Peyer's patch (tissue), 4 donors: ENCODE results near the gene PTPRF. TPM values are rescaled to one million over a fixed set of nuclear protein-coding genes. Genes with fewer than 3 reads are reported as not detected.

Experiments
- DNase-seq, 3 donors: peaks; one replicate each; pipeline ENCODE4 v3.0.0-alpha.2; 2017 to 2019
- H3K27ac ChIP-seq, 4 donors: fragments of 200-600 bp; sonication (generic); one replicate each; pipeline ENCODE4 v1.5.1; 2016 to 2019
- H3K27me3 ChIP-seq, 2 donors: fragments of 200-600 bp; sonication (generic); one replicate each; pipeline ENCODE4 v1.5.1; 2019
- H3K36me3 ChIP-seq, 3 donors: fragments of 200-600 bp; sonication (generic); one replicate each; pipeline ENCODE4 v1.5.1; 2016 to 2019
- H3K4me1 ChIP-seq, 4 donors: fragments of 200-600 bp; sonication (generic); one replicate each; pipeline ENCODE4 v1.5.1; 2016 to 2019
- H3K4me3 ChIP-seq, 4 donors: fragments of 200-600 bp; sonication (generic); 1 replicate in 3 of 4; 2 replicates in 1 of 4; pipeline ENCODE4 v1.5.1; 2016 to 2019; ENCODE audit warnings: mild to moderate bottlenecking in 1 of 4
- H3K9me3 ChIP-seq, 4 donors: fragments of 200-600 bp; sonication (generic); one replicate each; pipeline ENCODE4 v1.5.1; 2016 to 2019; ENCODE audit warnings: mild to moderate bottlenecking in 1 of 4
- CTCF ChIP-seq, 6 experiments: fragments of 450-650 bp in 4 of 6; fragments of 200-600 bp in 2 of 6; sonication (generic) in 1 of 6; IDR thresholded peaks; one replicate each; pipeline ENCODE4 v1.5.1; 2017 to 2019; ENCODE audit warnings: antibody characterized with exemption in 6 of 6, mild to moderate bottlenecking in 3 of 6, moderate library complexity in 1 of 6
- POLR2A ChIP-seq, 2 donors: fragments of 450-650 bp; IDR thresholded peaks; one replicate each; pipeline ENCODE4 v1.5.1; 2017; ENCODE audit warnings: antibody characterized with exemption in 2 of 2, mild to moderate bottlenecking in 2 of 2, moderate library complexity in 2 of 2
- total RNA-seq, 4 donors: library from RNA; depleted of rRNA; stranded (reverse); fragments of >200 nt; gene quantifications; one replicate each; pipeline ENCODE4 v1.1.0, GENCODE V29; 2016

PTPRF gene
- total RNA-seq, 4 donors from 2014 or later, result 149 to 613 (median 528) TPM

- TF ChIP-seq POLR2A (IDR thresholded peaks at IDR 0.05) (no peak), CTCF (IDR thresholded peaks at IDR 0.05) (no peak)
- no peak for DNase-seq
- H3K27ac ChIP-seq, result peak overlapping the region in 2 of 4 donors; percentile 65 to 88
- no peaks in the 10 kb centered on the region for H3K4me1 ChIP-seq
- no peaks in the 10 kb centered on the region for H3K36me3 ChIP-seq
- H3K4me3 ChIP-seq, result no peak overlapping the region
- no peaks in the 10 kb centered on the region for H3K27me3 ChIP-seq
- no peaks in the 10 kb centered on the region for H3K9me3 ChIP-seq
These were observed 8.3 kb upstream of the PTPRF start for GRCh38 chr1:43522431-43522775.

- TF ChIP-seq POLR2A (IDR thresholded peaks at IDR 0.05), result no peak
- H3K36me3 ChIP-seq, result no peaks in the 10 kb centered on the region
- peak in 2 of 3 donors; percentile 77 to 89 for DNase-seq
- no peak overlapping the region for H3K4me3 ChIP-seq
- no peaks in the 10 kb centered on the region for H3K4me1 ChIP-seq
- H3K9me3 ChIP-seq, result no peaks in the 10 kb centered on the region
- H3K27ac ChIP-seq, result peak overlapping the region in 2 of 4 donors; percentile 65 to 88
- no peaks in the 10 kb centered on the region for H3K27me3 ChIP-seq
These were observed 7.8 kb upstream of the PTPRF start for GRCh38 chr1:43522776-43523480.

DNA sequence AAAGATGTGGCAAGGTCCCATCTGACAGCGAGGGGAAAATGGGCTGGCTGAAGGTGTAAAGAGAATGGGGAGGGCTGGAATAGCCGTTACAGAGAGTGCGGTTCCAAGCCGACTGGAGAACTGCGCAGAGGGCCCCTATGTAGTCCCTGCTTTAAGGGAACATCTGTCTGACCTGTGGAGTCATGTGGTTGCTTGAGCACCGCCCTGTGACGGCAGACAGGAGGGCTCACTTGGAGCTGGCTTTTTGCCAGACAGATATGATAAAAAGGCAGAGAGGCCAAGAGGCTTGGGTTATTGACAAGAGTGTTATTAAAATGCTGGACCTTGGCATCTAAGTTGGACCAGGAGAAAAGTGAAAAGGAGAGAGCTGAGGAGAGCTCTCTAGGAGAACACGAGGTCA is 5.9 kb upstream of the PTPRF start:
- H3K27ac ChIP-seq, result peak overlapping the region in 3 of 4 donors; percentile 55 to 95 (median 69)
- peak in 2 of 3 donors; percentile 84 to 87 for DNase-seq
- no peaks in the 10 kb centered on the region for H3K9me3 ChIP-seq
- H3K36me3 ChIP-seq, result no peaks in the 10 kb centered on the region
- H3K4me1 ChIP-seq, result peaks cover 0 to 9% (median 0%) of the 10 kb centered on the region in 4 donors
- no peaks in the 10 kb centered on the region for H3K27me3 ChIP-seq
- peak overlapping the region in 2 of 4 donors; percentile 22 to 29 for H3K4me3 ChIP-seq
- TF ChIP-seq CTCF (IDR thresholded peaks at IDR 0.05) (peak in 1 of 6 experiments; percentile 3), POLR2A (IDR thresholded peaks at IDR 0.05) (peak; percentile 57 to 93)

GRCh38 chr1:43526002-43526401 is 4.7 kb upstream of the PTPRF start:
- no peaks in the 10 kb centered on the region for H3K36me3 ChIP-seq
- H3K27me3 ChIP-seq, result no peaks in the 10 kb centered on the region
- TF ChIP-seq CTCF (IDR thresholded peaks at IDR 0.05), result no peak
- TF ChIP-seq POLR2A (IDR thresholded peaks at IDR 0.05), result no peak
- H3K9me3 ChIP-seq, result no peaks in the 10 kb centered on the region
- peak overlapping the region in 1 of 4 donors; percentile 6 for H3K4me3 ChIP-seq
- DNase-seq, result peak in 1 of 3 donors; percentile 46
- H3K27ac ChIP-seq, result peak overlapping the region in 2 of 4 donors; percentile 58 to 69
- peaks cover 0 to 14% (median 3%) of the 10 kb centered on the region in 4 donors for H3K4me1 ChIP-seq

DNA sequence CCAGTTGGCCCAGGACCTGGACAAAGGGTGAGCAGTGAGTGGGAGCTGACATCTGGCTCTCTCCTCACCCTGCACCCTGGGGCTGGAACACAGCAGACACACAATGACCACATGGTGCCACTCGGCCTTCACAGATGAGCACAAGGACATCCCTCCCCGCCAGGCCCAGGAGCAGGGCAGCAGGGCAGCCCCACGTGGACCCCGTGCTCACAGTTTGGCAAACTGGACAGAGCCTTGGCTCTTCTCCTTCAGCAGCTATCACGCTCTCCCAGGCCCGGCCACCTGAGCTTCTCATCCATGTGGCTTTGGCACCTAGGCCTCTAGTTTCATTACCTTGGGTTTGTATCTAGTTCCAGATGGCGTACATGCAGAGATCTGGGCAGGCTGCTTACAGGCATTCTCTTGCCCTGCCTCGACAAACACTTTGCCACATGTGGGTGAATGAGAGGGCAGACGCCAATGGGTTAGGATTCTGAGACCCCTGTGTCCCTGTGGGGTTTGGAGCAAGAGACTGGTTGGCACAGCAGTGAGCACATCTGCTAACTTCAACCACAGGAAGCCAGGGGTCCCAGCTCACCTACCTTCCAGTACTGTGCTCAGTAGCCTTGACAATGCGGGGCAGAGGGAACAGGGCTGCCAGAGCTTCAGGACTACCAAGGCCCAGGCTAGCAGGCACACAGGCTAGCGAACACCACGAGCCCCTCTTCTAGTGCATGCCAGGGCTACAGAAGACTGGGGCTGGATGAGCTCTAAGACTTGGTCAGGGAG is 3.4 kb upstream of the PTPRF start:
- H3K4me1 ChIP-seq, result peaks cover 0 to 20% (median 5%) of the 10 kb centered on the region in 4 donors
- peak in 1 of 3 donors; percentile 37 for DNase-seq
- H3K9me3 ChIP-seq, result no peaks in the 10 kb centered on the region
- no peaks in the 10 kb centered on the region for H3K36me3 ChIP-seq
- TF ChIP-seq CTCF (IDR thresholded peaks at IDR 0.05) (no peak), POLR2A (IDR thresholded peaks at IDR 0.05) (no peak)
- no peaks in the 10 kb centered on the region for H3K27me3 ChIP-seq
- H3K27ac ChIP-seq, result no peak overlapping the region
- no peak overlapping the region for H3K4me3 ChIP-seq

- Histone ChIP-seq H3K27me3 (no peaks in the 10 kb centered on the region), H3K4me3 (no peak overlapping the region), H3K9me3 (no peaks in the 10 kb centered on the region), H3K27ac (no peak overlapping the region), H3K36me3 (no peaks in the 10 kb centered on the region), H3K4me1 (peaks cover 0 to 30% (median 5%) of the 10 kb centered on the region in 4 donors)
- TF ChIP-seq CTCF (IDR thresholded peaks at IDR 0.05) (peak; percentile 90 to 97 (median 94)), POLR2A (IDR thresholded peaks at IDR 0.05) (peak in 1 of 2 donors; percentile 19)
- peak; percentile 76 to 92 (median 91) for DNase-seq
These were observed 1.4 kb upstream of the PTPRF start for GRCh38 chr1:43529206-43529731.
